BE2C (cell line): ENCODE data around the gene WDR38.
A peak's percentile ranks its signal among the peaks of the same experiment; 100 is the strongest.

Source experiments
- DNase-seq: peaks from one replicate; pipeline ENCODE4 v3.0.0-alpha.2; 2020
- H3K27me3 ChIP-seq: fragments of 250-450 bp; sonication (Bioruptor Pico); 2 replicates; pipeline ENCODE4 v1.5.1; 2020; ENCODE audit warnings: mild to moderate bottlenecking
- H3K36me3 ChIP-seq: fragments of 250-450 bp; sonication (Bioruptor Pico); 2 replicates; pipeline ENCODE4 v1.5.1; 2020; ENCODE audit warnings: mild to moderate bottlenecking
- H3K4me1 ChIP-seq: fragments of 250-450 bp; sonication (Bioruptor Pico); 2 replicates; pipeline ENCODE4 v1.5.1; 2020
- H3K4me3 ChIP-seq: 2 replicates; pipeline ENCODE4 v1.5.1; 2011; ENCODE audit warnings: low read depth, low read length
- H3K9me3 ChIP-seq: fragments of 250-450 bp; sonication (Bioruptor Pico); 2 replicates; pipeline ENCODE4 v1.5.1; 2020
- CTCF ChIP-seq: IDR thresholded peaks from 2 replicates; pipeline ENCODE4 v1.5.1; 2012; ENCODE audit warnings: mild to moderate bottlenecking, low read depth, low read length

The WDR38 gene

GRCh38 chr9:124809741-124810500 is 43.3 kb upstream of the WDR38 start:
- Histone ChIP-seq H3K4me3 (no peak overlapping the region), H3K4me1 (no peaks in the 10 kb centered on the region; the same call in 1 of the 2 replicates), H3K36me3 (no peaks in the 10 kb centered on the region), H3K27me3 (no peaks in the 10 kb centered on the region), H3K9me3 (no peaks in the 10 kb centered on the region)
- TF ChIP-seq CTCF, result no peak
- no peak for DNase-seq

GRCh38 chr9:124810663-124811355 is 42.5 kb upstream of the WDR38 start:
- H3K9me3 ChIP-seq, result no peaks in the 10 kb centered on the region
- H3K4me3 ChIP-seq, result no peak overlapping the region
- no peak for TF ChIP-seq CTCF
- H3K4me1 ChIP-seq, result no peaks in the 10 kb centered on the region; the same call in 1 of the 2 replicates
- DNase-seq, result no peak
- H3K27me3 ChIP-seq, result no peaks in the 10 kb centered on the region
- no peaks in the 10 kb centered on the region for H3K36me3 ChIP-seq

GRCh38 chr9:124812441-124812876 is 40.8 kb upstream of the WDR38 start:
- Histone ChIP-seq H3K36me3 (no peaks in the 10 kb centered on the region), H3K4me3 (no peak overlapping the region), H3K27me3 (no peaks in the 10 kb centered on the region), H3K4me1 (no peaks in the 10 kb centered on the region; the same call in 1 of the 2 replicates), H3K9me3 (no peaks in the 10 kb centered on the region)
- peak; percentile 32 for DNase-seq
- TF ChIP-seq CTCF, result no peak

GRCh38 chr9:124813041-124813440 is 40.2 kb upstream of the WDR38 start:
- no peak for DNase-seq
- no peak for TF ChIP-seq CTCF
- H3K9me3 ChIP-seq, result no peaks in the 10 kb centered on the region
- H3K4me3 ChIP-seq, result no peak overlapping the region
- no peaks in the 10 kb centered on the region; the same call in 1 of the 2 replicates for H3K4me1 ChIP-seq
- H3K27me3 ChIP-seq, result no peaks in the 10 kb centered on the region
- no peaks in the 10 kb centered on the region for H3K36me3 ChIP-seq

- Histone ChIP-seq H3K4me1 (no peaks in the 10 kb centered on the region; the same call in 1 of the 2 replicates), H3K36me3 (no peaks in the 10 kb centered on the region), H3K27me3 (no peaks in the 10 kb centered on the region), H3K9me3 (no peaks in the 10 kb centered on the region), H3K4me3 (no peak overlapping the region)
- no peak for DNase-seq
- TF ChIP-seq CTCF, result no peak
Observed at GRCh38 chr9:124813501-124814163, 39.6 kb upstream of the WDR38 start.
